Endothelial cell of umbilical vein (primary cell): Measurements from ENCODE around the gene SULF2. TPM values are rescaled to one million over a fixed set of nuclear protein-coding genes. Genes with fewer than 3 reads are reported as not detected.

Experiments
- BruUV-seq: library from RNA; stranded (reverse); fragments of 400-500 nt; replicated peaks from 2 replicates; lab custom pipeline; 2021; lab: Mats Ljungman, UMichigan
- CTCF ChIA-PET: fragments of 300-600, 350-600 bp; sonication (Branson Sonifier 250); formaldehyde crosslinking; loops from one replicate; lab custom pipeline; 2021; ENCODE audit warnings: antibody characterized with exemption, inconsistent platforms; lab: Charles Lee
- POLR2A ChIA-PET: fragments of 300-600, 350-600 bp; sonication (Branson Sonifier 250); formaldehyde crosslinking; loops from one replicate; lab custom pipeline; 2021; ENCODE audit warnings: antibody characterized with exemption, inconsistent platforms; lab: Charles Lee
- DNase-seq: peaks from one replicate; pipeline ENCODE4 v3.0.0-alpha.2; 2011; ENCODE audit warnings: low read depth, low spot score
- FAIRE-seq: peaks from 2 replicates; lab custom pipeline; 2011; peaks lifted over from hg19 to GRCh38; lab: Jason Lieb, UNC
- H2AFZ ChIP-seq: 2 replicates; pipeline ENCODE4 v1.6.0; 2012; ENCODE audit warnings: low read depth, low read length, control low read depth, inconsistent platforms
- H3K27ac ChIP-seq: 2 replicates; pipeline ENCODE4 v1.5.1; 2011; ENCODE audit warnings: low read depth, mild to moderate bottlenecking, control low read depth, low read length, moderate library complexity; ENCODE audit not compliant: insufficient read depth
- H3K27me3 ChIP-seq, 2 experiments: 2 replicates each; pipeline versions ENCODE4 v1.6.0 to v1.6.1; 2011; ENCODE audit warnings: low read length in 2 of 2, mixed read lengths in 1 of 2; ENCODE audit not compliant: control insufficient read depth in 2 of 2, insufficient read depth in 2 of 2
- H3K36me3 ChIP-seq, 2 experiments: 2 replicates in 1 of 2; 3 replicates in 1 of 2; pipeline ENCODE4 v1.5.1; 2011; ENCODE audit warnings: low read length in 2 of 2, mild to moderate bottlenecking in 1 of 2, moderate library complexity in 1 of 2; ENCODE audit not compliant: control insufficient read depth in 2 of 2, insufficient read depth in 2 of 2; ENCODE audit errors: extremely low read depth in 1 of 2
- H3K4me1 ChIP-seq: 3 replicates; pipeline ENCODE4 v1.5.1; 2011; ENCODE audit warnings: mild to moderate bottlenecking, low read length; ENCODE audit not compliant: control insufficient read depth, insufficient read depth; ENCODE audit errors: extremely low read depth
- H3K4me2 ChIP-seq: 2 replicates; pipeline ENCODE4 v1.6.1; 2011; ENCODE audit warnings: low read length, control low read depth, mixed read lengths; ENCODE audit not compliant: insufficient read depth
- H3K4me3 ChIP-seq, 3 experiments: fragments of 200-600 bp in 1 of 3; sonication (generic), shearing (Covaris generic) in 1 of 3; replicated peaks in 1 of 3; 2 replicates each; pipeline ENCODE4 v1.5.1; 2011 to 2016; ENCODE audit warnings: control low read depth in 3 of 3, low read length in 3 of 3, mild to moderate bottlenecking in 2 of 3, inconsistent platforms in 1 of 3, low read depth in 1 of 3, moderate library complexity in 1 of 3; ENCODE audit not compliant: insufficient read depth in 1 of 3
- H3K79me2 ChIP-seq: 2 replicates; pipeline ENCODE4 v1.6.0; 2012; ENCODE audit warnings: low read length, inconsistent platforms; ENCODE audit not compliant: control insufficient read depth, insufficient read depth
- H3K9ac ChIP-seq: replicated peaks from 2 replicates; pipeline ENCODE3; 2011; ENCODE audit warnings: low read length, control low read depth; ENCODE audit not compliant: insufficient read depth; ENCODE audit errors: extremely low read depth
- H3K9me1 ChIP-seq: replicated peaks from 3 replicates; pipeline ENCODE4 v1.6.0; 2011; ENCODE audit warnings: mild to moderate bottlenecking, low read length; ENCODE audit not compliant: control insufficient read depth, insufficient read depth; ENCODE audit errors: extremely low read depth
- H3K9me3 ChIP-seq: replicated peaks from 2 replicates; pipeline ENCODE4 v1.5.1; 2012; ENCODE audit warnings: low read length, inconsistent platforms; ENCODE audit not compliant: control insufficient read depth, insufficient read depth
- H4K20me1 ChIP-seq: replicated peaks from 2 replicates; pipeline ENCODE3; 2011; ENCODE audit warnings: mild to moderate bottlenecking, low read length; ENCODE audit not compliant: control insufficient read depth, insufficient read depth; ENCODE audit errors: extremely low read depth
- CTCF ChIP-seq, 2 donors: IDR thresholded peaks; 1 replicate in 1 of 2; 2 replicates in 1 of 2; pipeline ENCODE4 v1.5.1; 2011; ENCODE audit warnings: low read length in 2 of 2, mild to moderate bottlenecking in 2 of 2, moderate library complexity in 2 of 2, control low read depth in 1 of 2, inconsistent platforms in 1 of 2, low read depth in 1 of 2; ENCODE audit not compliant: insufficient read depth in 1 of 2; ENCODE audit errors: extremely low read depth in 1 of 2
- EZH2 ChIP-seq: IDR thresholded peaks from 2 replicates; pipeline ENCODE4 v1.6.1; 2012; ENCODE audit warnings: borderline replicate concordance, low read depth, mild to moderate bottlenecking, moderate library complexity, low read length, inconsistent platforms; ENCODE audit not compliant: severe bottlenecking
- FOS ChIP-seq: IDR thresholded peaks from 2 replicates; pipeline ENCODE4 v1.6.1; 2011; ENCODE audit warnings: mild to moderate bottlenecking, low read length, moderate library complexity, borderline replicate concordance; ENCODE audit not compliant: insufficient read depth
- GATA2 ChIP-seq: IDR thresholded peaks from 2 replicates; pipeline ENCODE4 v1.7.0; 2011; ENCODE audit warnings: low read depth, mild to moderate bottlenecking, moderate library complexity, mixed read lengths, low read length; ENCODE audit not compliant: insufficient read length, insufficient read depth
- JUN ChIP-seq: IDR thresholded peaks from 2 replicates; pipeline ENCODE4 v1.6.1; 2011; ENCODE audit warnings: borderline replicate concordance, low read depth; ENCODE audit not compliant: insufficient read length, insufficient read depth
- MAX ChIP-seq: IDR thresholded peaks from 2 replicates; pipeline ENCODE4 v1.6.1; 2011; ENCODE audit not compliant: insufficient read depth, insufficient read length
- MYC ChIP-seq: IDR thresholded peaks from one replicate; pipeline ENCODE4 v1.6.1; 2011; ENCODE audit warnings: mild to moderate bottlenecking, low read depth, low read length
- POLR2A ChIP-seq: IDR thresholded peaks from 2 replicates; pipeline ENCODE4 v1.6.1; 2012; ENCODE audit warnings: low read depth, mild to moderate bottlenecking, control low read depth, low read length
- POLR2AphosphoS5 ChIP-seq: IDR thresholded peaks from 2 replicates; pipeline ENCODE4 v1.6.1; 2012; ENCODE audit warnings: low read depth, mild to moderate bottlenecking, control low read depth, low read length, moderate library complexity; ENCODE audit not compliant: insufficient read depth
- dilution Hi-C: fragments of 300-500 bp; cut with MboI; formaldehyde crosslinking; loops from one replicate; pipeline ENCODE4 v1.15.0; 2019; ENCODE audit warnings: low sequenced_read_pairs; ENCODE audit not compliant: extremely low pct_ligation_motif_present
- intact Hi-C: fragments of 100-400 bp; cut with micrococcal nuclease; formaldehyde crosslinking; loops from one replicate; pipeline ENCODE4 v1.10.0; 2022
- polyA plus RNA-seq, 4 experiments: library from polyadenylated mRNA; depleted of rRNA in 3 of 4; stranded (reverse) in 3 of 4; unstranded in 1 of 4; fragments of >200 nt; gene quantifications; 2 replicates each; pipeline versions ENCODE4 v1.2.1 to v1.2.3, GENCODE V29; 2011 to 2012; ENCODE audit warnings: missing spikeins in 1 of 4
- total RNA-seq: library from RNA; stranded (reverse); gene quantifications from 2 replicates; pipeline ENCODE4 v1.2.3, GENCODE V29; 2021

Gene SULF2
- total and polyA plus RNA-seq, 2 donors (not counting 3 experiments of a cell fraction or from before 2014, with no cell fraction given): 58.5 to 160 TPM

- Histone ChIP-seq H3K9ac (no peak overlapping the region), H2AFZ (no peak overlapping the region), H3K27me3 (no peaks in the 10 kb centered on the region), H3K27ac (no peak overlapping the region), H3K9me1 (no peaks in the 10 kb centered on the region), H3K9me3 (no peaks in the 10 kb centered on the region), H3K4me2 (no peak overlapping the region), H3K79me2 (no peaks in the 10 kb centered on the region), H4K20me1 (no peaks in the 10 kb centered on the region), H3K36me3 (no peaks in the 10 kb centered on the region), H3K4me3 (no peak overlapping the region), H3K4me1 (no peaks in the 10 kb centered on the region)
- FAIRE-seq (no peak), DNase-seq (no peak)
- intact Hi-C loops (no loop called here), dilution Hi-C loops (no loop called here)
- TF ChIP-seq MYC: no peak
- TF ChIP-seq FOS: no peak
- no peak for TF ChIP-seq MAX
- TF ChIP-seq GATA2: no peak
- no peak for TF ChIP-seq POLR2A
- TF ChIP-seq EZH2: no peak
- TF ChIP-seq CTCF (IDR thresholded peaks at IDR 0.05; ENCODE audit: extremely low read depth in 1 of 2, insufficient read depth in 1 of 2, low read depth in 1 of 2, low read length in 2 of 2): no peak
- TF ChIP-seq JUN: no peak
- TF ChIP-seq POLR2AphosphoS5: no peak
- ChIA-PET POLR2A (no interaction called here), CTCF (no interaction called here)
- no TSS peak for BruUV-seq
These were observed 100.8 kb downstream of the SULF2 start for GRCh38 chr20:47684306-47685080.
